PFSK-1 (cell line): ENCODE results near the gene THOC7.

Experiments
- POLR2AphosphoS5 ChIP-seq: IDR thresholded peaks from 2 replicates; pipeline ENCODE4 v1.6.1; 2012; ENCODE audit warnings: low read depth, mild to moderate bottlenecking, control low read depth, low read length, moderate library complexity
- REST ChIP-seq, 2 experiments: IDR thresholded peaks; 2 replicates each; pipeline versions ENCODE4 v1.6.1 to v1.8.0; 2011 to 2012; ENCODE audit warnings: low read depth in 2 of 2, low read length in 2 of 2, control low read depth in 1 of 2, inconsistent platforms in 1 of 2, mild to moderate bottlenecking in 1 of 2, moderate library complexity in 1 of 2; ENCODE audit not compliant: insufficient read depth in 1 of 2
- SIN3A ChIP-seq: IDR thresholded peaks from 2 replicates; pipeline ENCODE4 v1.6.1; 2012; ENCODE audit warnings: mild to moderate bottlenecking, low read length, moderate library complexity, borderline replicate concordance; ENCODE audit not compliant: insufficient read depth
- TAF1 ChIP-seq: IDR thresholded peaks from 2 replicates; pipeline ENCODE4 v1.6.1; 2012; ENCODE audit warnings: low read length, control low read depth, borderline replicate concordance; ENCODE audit not compliant: insufficient read depth

GRCh38 chr3:63900459-63900858 is 36.9 kb upstream of the THOC7 start:
- no peak for TF ChIP-seq SIN3A
- no peak for TF ChIP-seq TAF1
- TF ChIP-seq POLR2AphosphoS5 = no peak
- TF ChIP-seq REST (IDR thresholded peaks at IDR 0.05; ENCODE audit: insufficient read depth in 1 of 2, low read depth in 2 of 2, low read length in 2 of 2) = no peak
